T1000 (cell line): ENCODE measurements around the gene CCL20.
"Not testable (repeated sequence)": the region's sequence is repeated elsewhere in the genome, so short reads cannot be mapped to it uniquely, and the experiment has no call there.

ENCODE experiments used
- DNase-seq: peaks from one replicate; lab custom pipeline; 2025; ENCODE audit warnings: mixed read lengths; lab: John Stamatoyannopoulos, UW

Gene CCL20

GRCh38 chr2:227834916-227835650 is 21.4 kb downstream of the CCL20 start:
- DNase-seq, result no peak

- not testable (repeated sequence) for DNase-seq
Measured at GRCh38 chr2:227839339-227840129, 25.9 kb downstream of the CCL20 start.

DNA sequence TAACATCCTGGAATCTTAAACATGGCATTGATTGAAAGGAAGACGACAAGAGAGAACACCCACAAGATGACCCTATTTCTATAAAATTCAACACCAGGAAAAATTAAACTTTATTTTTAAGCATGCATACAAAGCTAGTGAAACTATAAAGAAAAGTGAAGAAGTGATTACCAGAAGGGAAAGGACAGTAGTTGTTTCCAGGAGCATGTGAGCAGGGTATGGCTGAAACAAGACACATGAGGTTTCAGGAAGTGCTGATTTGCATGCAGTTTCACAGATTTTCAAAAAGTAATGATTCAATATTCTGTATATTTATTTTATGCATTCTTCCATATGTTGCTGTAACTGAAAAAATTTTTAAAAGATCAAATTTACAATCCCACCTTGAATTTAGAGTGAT is 33.2 kb downstream of the CCL20 start:
- no peak for DNase-seq

DNA sequence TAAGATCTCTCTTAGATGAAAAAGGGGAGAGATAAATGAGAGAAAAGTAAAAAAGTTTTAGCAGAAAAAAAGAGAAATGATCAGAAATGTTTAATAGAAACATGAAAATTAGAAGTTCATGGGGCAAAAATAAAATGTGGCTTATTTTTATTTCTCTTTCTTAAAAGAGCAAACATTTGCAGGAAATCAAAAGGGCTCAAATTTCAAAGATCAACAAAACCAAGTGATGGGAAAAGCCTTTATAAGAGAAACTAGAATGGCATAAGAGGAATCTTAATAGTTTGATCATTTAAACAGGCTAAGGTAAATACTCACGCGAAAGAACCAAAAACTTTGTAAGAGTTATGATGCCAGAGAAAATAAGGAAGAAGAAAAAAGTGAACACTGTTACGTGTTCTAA is 34.5 kb downstream of the CCL20 start:
- DNase-seq, result no peak

GRCh38 chr2:227848586-227848985 is 34.9 kb downstream of the CCL20 start:
- DNase-seq, result no peak

GRCh38 chr2:227849906-227850305 is 36.3 kb downstream of the CCL20 start:
- DNase-seq, result no peak

- no peak for DNase-seq
Measured at GRCh38 chr2:227853204-227853629, 39.6 kb downstream of the CCL20 start.

GRCh38 chr2:227853765-227854271 is 40.2 kb downstream of the CCL20 start:
- no peak for DNase-seq

- DNase-seq, result no peak
Measured at GRCh38 chr2:227855440-227855839, 41.8 kb downstream of the CCL20 start.

DNA sequence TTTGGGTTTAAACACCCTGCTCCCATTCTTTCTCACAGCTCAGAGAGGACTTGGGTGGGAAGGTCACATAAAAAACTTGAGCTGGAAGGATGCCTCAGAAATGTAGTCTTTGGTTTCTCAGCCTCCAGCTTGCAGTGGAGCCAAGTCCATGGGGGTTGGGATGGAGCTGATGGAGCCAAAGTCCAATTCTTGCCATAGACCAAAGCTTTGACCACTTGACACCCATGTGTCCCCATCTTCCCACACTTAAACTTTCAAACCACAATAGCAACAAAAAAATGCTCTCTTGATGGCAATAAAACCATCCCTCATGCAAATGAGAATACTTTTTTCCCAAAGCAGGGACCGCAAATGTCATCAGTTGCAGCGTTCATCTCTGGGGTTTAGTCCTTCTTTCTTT is 43.1 kb downstream of the CCL20 start:
- DNase-seq, result no peak

GRCh38 chr2:227860221-227860641 is 46.6 kb downstream of the CCL20 start:
- DNase-seq, result no peak

DNA sequence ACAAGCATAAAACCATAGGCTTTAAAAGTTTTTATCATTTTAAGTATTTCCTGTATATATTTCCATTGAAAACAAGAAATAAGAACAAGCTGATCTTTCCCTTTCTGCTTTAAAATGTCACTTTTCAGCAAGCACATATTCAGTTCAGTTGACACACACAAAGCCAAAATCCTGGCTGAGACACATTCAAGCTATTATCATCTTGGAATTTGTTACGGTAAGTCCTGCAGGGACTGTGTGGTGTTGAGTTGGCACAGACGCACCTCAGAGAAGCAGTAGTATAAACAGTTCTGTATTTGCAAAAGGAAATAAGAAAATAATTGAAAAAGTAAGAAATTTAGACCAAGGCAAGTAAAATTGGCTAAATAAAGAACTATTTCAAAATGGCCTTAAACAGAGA is 47.4 kb downstream of the CCL20 start:
- DNase-seq, result no peak

GRCh38 chr2:227862227-227862740 is 48.6 kb downstream of the CCL20 start:
- DNase-seq, result no peak

DNA sequence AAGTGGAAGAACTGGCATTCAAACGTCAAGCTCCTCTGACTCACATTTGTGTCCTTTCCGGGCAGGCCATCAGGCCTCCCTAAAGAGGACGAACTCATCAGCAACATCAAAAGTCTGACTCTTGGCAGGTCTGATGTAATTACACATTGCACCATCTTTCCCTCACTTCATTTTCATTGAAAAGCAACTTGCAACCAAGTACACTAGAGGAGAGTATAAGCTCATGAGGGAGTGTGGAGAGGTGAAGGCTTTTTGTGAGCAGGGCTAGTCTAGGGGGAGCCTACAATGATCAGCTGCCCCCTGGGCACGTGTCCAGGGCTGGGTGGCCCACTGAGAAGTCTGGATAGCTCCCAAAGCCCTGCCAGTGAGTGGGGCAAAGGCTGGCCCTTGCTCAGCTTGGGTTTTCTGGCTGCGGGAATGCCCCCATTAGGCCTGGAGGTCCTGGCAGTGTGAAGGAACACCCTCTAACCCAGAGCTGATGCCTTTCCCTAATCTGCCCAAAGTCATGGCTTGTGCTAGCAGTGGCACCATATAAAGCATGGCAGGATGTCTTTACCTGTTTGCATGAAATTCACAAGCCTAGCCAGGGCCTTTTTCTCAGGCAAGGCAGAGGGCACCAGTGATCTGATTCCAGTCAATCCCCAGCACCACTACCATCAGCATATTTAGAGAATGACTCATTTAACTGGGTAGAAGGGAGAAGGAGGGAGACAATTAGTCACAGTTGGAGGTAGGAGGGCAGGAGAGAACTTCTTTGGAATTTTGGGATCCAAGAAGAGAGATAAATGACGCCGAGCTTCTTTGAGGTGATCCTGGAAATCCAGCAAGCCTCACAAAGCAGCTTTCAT is 49.3 kb downstream of the CCL20 start:
- DNase-seq, result peak; percentile 26

- DNase-seq, result no peak
Measured at GRCh38 chr2:227864161-227864756, 50.6 kb downstream of the CCL20 start.

GRCh38 chr2:227865291-227865690 is 51.6 kb downstream of the CCL20 start:
- no peak for DNase-seq
